Omental fat pad (tissue), 4 donors: ENCODE data around the gene EDNRA. TPM values are rescaled to one million over a fixed set of nuclear protein-coding genes. Genes with fewer than 3 reads are reported as not detected.

Source experiments
- ATAC-seq: fragments of 150-250 bp; one replicate; pipeline ENCODE4 v1.9.1; 2016; ENCODE audit warnings: mild to moderate bottlenecking, moderate library complexity; ENCODE audit not compliant: low FRiP score
- DNase-seq: peaks from one replicate; pipeline ENCODE4 v3.0.0-alpha.2; 2019; ENCODE audit warnings: low spot score
- total RNA-seq, 4 donors: library from RNA; depleted of rRNA; stranded (reverse); fragments of >200 nt; gene quantifications; one replicate each; pipeline ENCODE4 v1.1.0, GENCODE V29; 2016
- TF ChIP-seq, protein P1 (sequence below), 3 donors: fragments of 450-650 bp; IDR thresholded peaks; one replicate each; pipeline ENCODE4 v1.5.1; 2016 to 2017; ENCODE audit warnings: antibody characterized with exemption in 3 of 3, mild to moderate bottlenecking in 3 of 3, moderate library complexity in 2 of 3

The EDNRA gene
- total RNA-seq, 4 donors from 2014 or later: 3.5 to 10.6 (median 7.0) TPM

DNA sequence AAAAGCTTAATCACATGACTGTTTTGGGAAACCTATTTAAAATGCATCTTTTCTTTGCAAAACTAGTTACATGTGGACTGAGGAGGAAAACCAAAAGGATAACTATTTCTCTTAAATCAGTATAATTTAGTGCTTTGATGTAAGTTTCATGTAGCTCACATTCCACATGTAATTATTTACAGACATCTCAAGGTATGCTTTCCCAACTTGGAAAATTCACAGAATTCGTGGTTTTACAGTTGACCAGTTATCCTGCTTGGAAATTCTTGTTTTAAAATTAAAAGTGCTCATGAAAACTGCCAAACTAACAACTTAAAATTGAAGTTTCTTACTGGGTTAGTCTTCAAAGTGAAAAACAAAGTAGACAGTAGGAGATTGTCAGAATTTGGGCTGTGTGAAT, 52.4 kb downstream of the EDNRA start:
- no peak for ATAC-seq
- no peak for DNase-seq
- TF ChIP-seq, protein P1, sequence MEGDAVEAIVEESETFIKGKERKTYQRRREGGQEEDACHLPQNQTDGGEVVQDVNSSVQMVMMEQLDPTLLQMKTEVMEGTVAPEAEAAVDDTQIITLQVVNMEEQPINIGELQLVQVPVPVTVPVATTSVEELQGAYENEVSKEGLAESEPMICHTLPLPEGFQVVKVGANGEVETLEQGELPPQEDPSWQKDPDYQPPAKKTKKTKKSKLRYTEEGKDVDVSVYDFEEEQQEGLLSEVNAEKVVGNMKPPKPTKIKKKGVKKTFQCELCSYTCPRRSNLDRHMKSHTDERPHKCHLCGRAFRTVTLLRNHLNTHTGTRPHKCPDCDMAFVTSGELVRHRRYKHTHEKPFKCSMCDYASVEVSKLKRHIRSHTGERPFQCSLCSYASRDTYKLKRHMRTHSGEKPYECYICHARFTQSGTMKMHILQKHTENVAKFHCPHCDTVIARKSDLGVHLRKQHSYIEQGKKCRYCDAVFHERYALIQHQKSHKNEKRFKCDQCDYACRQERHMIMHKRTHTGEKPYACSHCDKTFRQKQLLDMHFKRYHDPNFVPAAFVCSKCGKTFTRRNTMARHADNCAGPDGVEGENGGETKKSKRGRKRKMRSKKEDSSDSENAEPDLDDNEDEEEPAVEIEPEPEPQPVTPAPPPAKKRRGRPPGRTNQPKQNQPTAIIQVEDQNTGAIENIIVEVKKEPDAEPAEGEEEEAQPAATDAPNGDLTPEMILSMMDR (IDR thresholded peaks at IDR 0.05): no peak

DNA sequence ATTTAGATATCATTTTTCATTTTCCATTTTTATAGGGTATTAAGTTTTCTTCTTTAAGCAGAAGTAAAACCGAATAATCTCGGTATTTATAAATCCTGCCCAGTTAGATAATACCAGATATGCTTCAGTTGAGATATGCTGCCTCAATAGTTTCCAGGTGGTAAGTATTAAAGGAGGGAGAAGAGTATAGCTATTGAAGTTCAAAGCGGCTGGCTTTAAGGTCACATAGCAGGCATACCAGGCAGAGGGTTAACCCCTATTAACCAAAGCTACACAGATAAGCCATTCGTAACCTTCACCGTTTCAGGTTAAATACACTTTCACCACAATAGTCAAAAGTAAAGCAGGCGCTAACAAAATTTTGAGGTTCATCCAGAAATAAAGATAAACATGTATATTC, 54.2 kb downstream of the EDNRA start:
- no peak for DNase-seq
- TF ChIP-seq, protein P1 (IDR thresholded peaks at IDR 0.05): no peak
- ATAC-seq: no peak

DNA sequence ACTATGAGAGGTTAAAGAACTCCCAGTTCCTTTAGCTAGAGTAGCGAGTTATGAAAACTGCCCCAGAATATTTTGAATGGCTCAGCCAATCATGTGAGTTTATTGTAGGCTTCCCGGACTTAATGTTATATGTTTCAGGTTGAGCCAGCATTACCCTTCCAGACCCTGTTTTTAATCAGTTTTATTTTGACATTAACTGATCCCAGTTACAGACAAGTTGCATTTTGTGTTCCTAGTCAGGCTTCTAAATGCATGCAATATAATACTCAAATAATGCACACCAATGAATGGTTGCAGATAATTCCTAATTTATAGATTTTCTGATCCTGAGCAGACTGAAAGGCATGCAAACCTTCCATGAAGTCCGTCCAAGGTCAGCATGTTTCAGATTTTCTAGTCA, 57.8 kb downstream of the EDNRA start:
- TF ChIP-seq, protein P1 (IDR thresholded peaks at IDR 0.05): no peak
- ATAC-seq (no peak), DNase-seq (no peak)

DNA sequence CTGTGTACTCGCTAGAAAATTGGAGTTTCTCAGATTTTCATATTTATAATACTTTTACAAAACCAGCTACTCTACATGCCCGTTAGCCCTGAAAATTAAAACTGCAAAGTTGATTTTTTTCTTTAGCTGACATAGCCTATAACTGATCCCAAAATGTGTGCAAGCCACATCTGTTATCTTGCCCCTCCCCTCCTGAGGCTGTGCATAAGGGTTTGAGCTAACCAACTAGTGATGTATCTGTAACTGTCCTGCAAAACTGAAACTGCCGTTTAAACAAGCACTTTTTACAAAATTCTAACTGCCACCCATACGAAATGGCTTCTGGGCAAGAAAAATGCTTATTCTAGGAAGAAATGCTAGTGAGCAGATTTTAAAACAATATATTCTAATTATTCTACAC, 59.1 kb downstream of the EDNRA start:
- no peak for DNase-seq
- no peak for ATAC-seq
- TF ChIP-seq, protein P1 (IDR thresholded peaks at IDR 0.05): no peak

DNA sequence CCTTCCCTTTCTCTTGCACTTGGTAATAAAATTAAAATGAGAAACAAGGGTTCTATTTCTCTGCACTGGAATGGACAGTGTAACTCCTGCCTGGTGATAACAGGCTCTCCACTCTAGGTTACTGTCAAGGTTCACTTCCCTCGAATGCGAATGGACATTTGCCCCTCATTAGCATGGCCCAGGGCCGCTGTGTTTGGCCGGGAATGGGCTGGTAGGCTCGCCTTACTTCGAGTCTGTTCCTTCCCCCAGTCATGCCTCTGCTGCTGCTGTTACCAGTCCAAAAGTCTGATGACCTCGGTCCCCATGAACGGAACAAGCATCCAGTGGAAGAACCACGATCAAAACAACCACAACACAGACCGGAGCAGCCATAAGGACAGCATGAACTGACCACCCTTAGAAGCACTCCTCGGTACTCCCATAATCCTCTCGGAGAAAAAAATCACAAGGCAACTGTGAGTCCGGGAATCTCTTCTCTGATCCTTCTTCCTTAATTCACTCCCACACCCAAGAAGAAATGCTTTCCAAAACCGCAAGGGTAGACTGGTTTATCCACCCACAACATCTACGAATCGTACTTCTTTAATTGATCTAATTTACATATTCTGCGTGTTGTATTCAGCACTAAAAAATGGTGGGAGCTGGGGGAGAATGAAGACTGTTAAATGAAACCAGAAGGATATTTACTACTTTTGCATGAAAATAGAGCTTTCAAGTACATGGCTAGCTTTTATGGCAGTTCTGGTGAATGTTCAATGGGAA, 61.5 kb downstream of the EDNRA start:
- TF ChIP-seq, protein P1 (IDR thresholded peaks at IDR 0.05): no peak
- ATAC-seq: no peak
- DNase-seq: no peak

DNA sequence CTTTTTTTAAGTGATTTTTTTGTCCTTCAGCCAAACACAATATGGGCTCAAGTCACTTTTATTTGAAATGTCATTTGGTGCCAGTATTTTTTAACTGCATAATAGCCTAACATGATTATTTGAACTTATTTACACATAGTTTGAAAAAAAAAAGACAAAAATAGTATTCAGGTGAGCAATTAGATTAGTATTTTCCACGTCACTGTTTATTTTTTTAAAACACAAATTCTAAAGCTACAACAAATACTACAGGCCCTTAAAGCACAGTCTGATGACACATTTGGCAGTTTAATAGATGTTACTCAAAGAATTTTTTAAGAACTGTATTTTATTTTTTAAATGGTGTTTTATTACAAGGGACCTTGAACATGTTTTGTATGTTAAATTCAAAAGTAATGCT, 62.1 kb downstream of the EDNRA start:
- TF ChIP-seq, protein P1 (IDR thresholded peaks at IDR 0.05): no peak
- no peak for DNase-seq
- ATAC-seq: no peak

DNA sequence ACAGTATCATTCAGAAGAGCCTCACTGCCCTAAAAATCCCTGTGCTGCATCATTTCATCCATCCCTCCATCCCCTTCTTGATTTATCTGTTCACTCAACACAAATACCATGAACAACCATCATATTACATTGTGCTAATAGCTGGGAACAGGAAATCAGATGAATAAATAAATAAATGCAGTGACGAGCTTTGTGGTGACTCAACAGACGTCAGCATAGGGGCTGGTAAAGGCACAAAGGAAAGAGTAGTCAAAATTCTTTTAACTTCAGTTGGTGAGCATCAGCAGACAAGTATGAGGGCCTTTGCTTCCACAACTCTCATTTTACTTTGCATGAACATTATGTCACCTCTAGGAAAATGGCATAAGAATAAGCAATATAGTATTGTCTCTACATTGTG, 65.5 kb downstream of the EDNRA start:
- ATAC-seq: no peak
- TF ChIP-seq, protein P1 (IDR thresholded peaks at IDR 0.05): no peak

More for the DNA sequence above, 65.5 kb downstream of the EDNRA start:
- no peak for DNase-seq
